Measurements from ENCODE around the gene TAP1.

The TAP1 gene

GRCh38 chr6:32799168-32799567, 54.3 kb downstream of the TAP1 start:
- DNase-seq (ENCODE audit: low read depth) = no peak

GRCh38 chr6:32796848-32797776, 56.4 kb downstream of the TAP1 start:
- DNase-seq (ENCODE audit: low read depth) = peak; percentile 79

Data from stimulated activated CD8-positive, alpha-beta memory T cell treated with anti-CD3 and anti-CD28 coated beads, Interleukin-15, amount 100 ng/mL, for 24 hours (primary cell).